HG03520 (cell line): ENCODE data around the gene DET1.
"Not testable (repeated sequence)": the region's sequence is repeated elsewhere in the genome, so short reads cannot be mapped to it uniquely, and the experiment has no call there.

ENCODE experiments used
- ATAC-seq: cut with Tn5 transposase; IDR thresholded peaks from one replicate; pipeline ENCODE4 v1.9.1; 2021; ENCODE audit warnings: mild to moderate bottlenecking, moderate library complexity; ENCODE audit not compliant: unreplicated experiment

DET1 gene

GRCh38 chr15:88541111-88541510, 5.4 kb downstream of the DET1 start:
- not testable (repeated sequence) for ATAC-seq

- not testable (repeated sequence) for ATAC-seq
Measured at GRCh38 chr15:88540350-88540749, 6.1 kb downstream of the DET1 start.

- ATAC-seq = no peak
Measured at GRCh38 chr15:88539441-88539840, 7.0 kb downstream of the DET1 start.

GRCh38 chr15:88538972-88539371, 7.5 kb downstream of the DET1 start:
- no peak for ATAC-seq

GRCh38 chr15:88537591-88538317, 8.7 kb downstream of the DET1 start:
- no peak for ATAC-seq

GRCh38 chr15:88535607-88536313, 10.7 kb downstream of the DET1 start:
- ATAC-seq = no peak

- no peak for ATAC-seq
Measured at GRCh38 chr15:88535100-88535499, 11.4 kb downstream of the DET1 start.

- no peak for ATAC-seq
Measured at GRCh38 chr15:88533376-88533775, 13.1 kb downstream of the DET1 start.

GRCh38 chr15:88529021-88529630, 17.4 kb downstream of the DET1 start:
- no peak for ATAC-seq

- no peak for ATAC-seq
Measured at GRCh38 chr15:88526247-88526879, 20.1 kb downstream of the DET1 start.

- ATAC-seq = no peak
Measured at GRCh38 chr15:88525418-88525817, 21.1 kb downstream of the DET1 start.

GRCh38 chr15:88524094-88524493, 22.4 kb downstream of the DET1 start:
- ATAC-seq = not testable (repeated sequence)

GRCh38 chr15:88518903-88519302, 27.6 kb downstream of the DET1 start:
- no peak for ATAC-seq

GRCh38 chr15:88513195-88513594, 33.3 kb downstream of the DET1 start:
- no peak for ATAC-seq

GRCh38 chr15:88512601-88513000, 33.9 kb downstream of the DET1 start:
- ATAC-seq = no peak

- ATAC-seq = no peak
Measured at GRCh38 chr15:88512078-88512477, 34.4 kb downstream of the DET1 start.

GRCh38 chr15:88511161-88511560, 35.3 kb downstream of the DET1 start:
- ATAC-seq = no peak

GRCh38 chr15:88509964-88510363, 36.5 kb downstream of the DET1 start:
- no peak for ATAC-seq

- ATAC-seq = no peak
Measured at GRCh38 chr15:88509321-88509720, 37.2 kb downstream of the DET1 start.

- no peak for ATAC-seq
Measured at GRCh38 chr15:88506628-88507027, 39.9 kb downstream of the DET1 start.

GRCh38 chr15:88505721-88506120, 40.8 kb downstream of the DET1 start:
- no peak for ATAC-seq

GRCh38 chr15:88504445-88504844, 42.0 kb downstream of the DET1 start:
- ATAC-seq = no peak
